Measurements from ENCODE around the gene SERPINA12.

Gene SERPINA12, protein sequence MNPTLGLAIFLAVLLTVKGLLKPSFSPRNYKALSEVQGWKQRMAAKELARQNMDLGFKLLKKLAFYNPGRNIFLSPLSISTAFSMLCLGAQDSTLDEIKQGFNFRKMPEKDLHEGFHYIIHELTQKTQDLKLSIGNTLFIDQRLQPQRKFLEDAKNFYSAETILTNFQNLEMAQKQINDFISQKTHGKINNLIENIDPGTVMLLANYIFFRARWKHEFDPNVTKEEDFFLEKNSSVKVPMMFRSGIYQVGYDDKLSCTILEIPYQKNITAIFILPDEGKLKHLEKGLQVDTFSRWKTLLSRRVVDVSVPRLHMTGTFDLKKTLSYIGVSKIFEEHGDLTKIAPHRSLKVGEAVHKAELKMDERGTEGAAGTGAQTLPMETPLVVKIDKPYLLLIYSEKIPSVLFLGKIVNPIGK

DNA sequence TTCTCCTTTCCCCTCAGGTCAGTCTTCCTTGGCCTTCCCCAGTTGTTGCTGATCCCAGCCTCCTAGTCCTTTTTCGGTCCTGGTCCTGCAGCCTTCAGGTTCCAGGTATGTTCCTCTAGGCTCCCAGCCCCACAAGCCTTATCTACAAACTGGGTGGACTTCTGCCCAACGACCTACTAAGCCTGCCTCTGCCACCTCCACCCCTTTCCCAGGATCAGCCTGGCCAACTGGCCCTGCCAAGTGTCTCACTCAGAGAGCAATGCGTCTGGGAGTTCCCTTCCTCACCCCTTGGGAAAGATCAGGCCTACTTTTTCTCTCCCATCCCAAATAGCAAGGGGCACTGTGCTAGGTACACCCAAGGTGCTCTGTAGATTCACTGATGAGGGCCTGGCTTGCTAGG is at the start of gene SERPINA12:
Gene SERPINA12, minus strand, starts transcription at position 114 of the 400 bp plus-strand sequence. CDS start 11,072 bp downstream, outside the sequence.
- H3K4me3 ChIP-seq (replicated peaks; ENCODE audit: low read depth, low read length) = no peak within 1 kb of the TSS
- no peak for DNase-seq (ENCODE audit: low read depth)
- TF ChIP-seq, protein P1, sequence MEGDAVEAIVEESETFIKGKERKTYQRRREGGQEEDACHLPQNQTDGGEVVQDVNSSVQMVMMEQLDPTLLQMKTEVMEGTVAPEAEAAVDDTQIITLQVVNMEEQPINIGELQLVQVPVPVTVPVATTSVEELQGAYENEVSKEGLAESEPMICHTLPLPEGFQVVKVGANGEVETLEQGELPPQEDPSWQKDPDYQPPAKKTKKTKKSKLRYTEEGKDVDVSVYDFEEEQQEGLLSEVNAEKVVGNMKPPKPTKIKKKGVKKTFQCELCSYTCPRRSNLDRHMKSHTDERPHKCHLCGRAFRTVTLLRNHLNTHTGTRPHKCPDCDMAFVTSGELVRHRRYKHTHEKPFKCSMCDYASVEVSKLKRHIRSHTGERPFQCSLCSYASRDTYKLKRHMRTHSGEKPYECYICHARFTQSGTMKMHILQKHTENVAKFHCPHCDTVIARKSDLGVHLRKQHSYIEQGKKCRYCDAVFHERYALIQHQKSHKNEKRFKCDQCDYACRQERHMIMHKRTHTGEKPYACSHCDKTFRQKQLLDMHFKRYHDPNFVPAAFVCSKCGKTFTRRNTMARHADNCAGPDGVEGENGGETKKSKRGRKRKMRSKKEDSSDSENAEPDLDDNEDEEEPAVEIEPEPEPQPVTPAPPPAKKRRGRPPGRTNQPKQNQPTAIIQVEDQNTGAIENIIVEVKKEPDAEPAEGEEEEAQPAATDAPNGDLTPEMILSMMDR (IDR thresholded peaks at IDR 0.05; ENCODE audit: low read length, missing control alignments) = no peak

DNA sequence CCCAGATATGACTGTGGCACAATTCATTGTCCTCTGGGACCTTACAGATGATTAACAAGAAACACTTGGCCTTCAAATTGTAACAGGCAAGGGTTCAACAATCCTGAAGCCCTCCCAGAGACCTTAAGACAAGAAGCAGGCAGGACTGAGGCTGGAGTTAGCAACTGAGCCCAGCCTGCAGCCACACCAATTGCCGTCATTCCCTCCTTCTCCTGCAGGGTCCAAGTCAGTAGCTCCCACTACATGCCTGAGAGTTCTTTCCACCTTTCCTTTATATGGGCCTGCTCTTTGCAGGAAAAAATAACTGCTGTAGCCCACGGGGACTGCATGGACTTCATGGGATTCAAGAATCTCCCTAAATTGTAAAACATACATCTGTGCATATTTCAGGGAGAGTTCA is 49.6 kb upstream of the SERPINA12 start:
- no peak overlapping the region for H3K4me3 ChIP-seq (replicated peaks; ENCODE audit: low read depth, low read length)
- DNase-seq (ENCODE audit: low read depth) = no peak
- TF ChIP-seq, protein P1 (IDR thresholded peaks at IDR 0.05; ENCODE audit: low read length, missing control alignments) = no peak

DNA sequence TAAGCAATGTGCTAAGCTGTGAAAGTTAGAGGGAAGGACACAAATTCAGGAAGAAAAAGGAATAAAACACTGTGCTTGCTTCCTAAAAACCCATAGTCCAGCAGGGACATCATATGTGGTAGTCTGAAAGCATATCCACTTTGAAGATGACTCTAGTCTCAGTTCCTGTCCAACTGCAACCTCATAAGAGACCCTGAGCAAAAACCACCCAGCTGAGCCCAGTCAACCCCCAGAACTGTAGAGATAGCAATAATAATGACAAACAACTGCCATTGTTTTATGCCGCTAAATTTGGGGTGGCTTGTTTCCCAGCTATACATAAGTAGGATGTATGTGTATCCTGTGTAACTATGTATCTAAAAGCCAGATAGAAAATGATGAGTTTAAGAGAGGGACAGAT is 48.1 kb upstream of the SERPINA12 start:
- TF ChIP-seq, protein P1 (IDR thresholded peaks at IDR 0.05; ENCODE audit: low read length, missing control alignments) = no peak
- DNase-seq (ENCODE audit: low read depth) = no peak

DNA sequence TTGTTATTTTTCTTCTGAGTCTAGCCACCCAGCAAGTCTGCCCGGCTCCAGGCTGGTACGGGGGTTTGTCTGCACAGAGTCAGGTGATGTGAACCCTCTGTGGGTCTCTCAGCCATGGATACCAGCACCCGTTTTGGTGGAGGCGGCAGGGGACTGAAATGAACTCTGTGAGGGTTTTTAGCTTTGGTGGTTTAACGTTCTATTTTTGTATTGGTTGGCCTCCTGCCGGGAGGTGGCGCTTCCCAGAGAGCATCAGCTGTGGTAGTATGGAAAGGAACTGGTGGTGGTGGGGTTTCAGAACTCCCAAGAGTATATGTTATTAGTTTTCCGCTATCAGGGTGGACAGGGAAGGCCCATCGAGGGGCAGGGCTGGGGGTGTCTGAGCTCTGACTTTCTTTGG is 46.7 kb upstream of the SERPINA12 start:
- H3K4me3 ChIP-seq (replicated peaks; ENCODE audit: low read depth, low read length) = no peak overlapping the region
- no peak for DNase-seq (ENCODE audit: low read depth)
- TF ChIP-seq, protein P1 (IDR thresholded peaks at IDR 0.05; ENCODE audit: low read length, missing control alignments) = no peak

More for the DNA sequence above, 48.1 kb upstream of the SERPINA12 start:
- no peak overlapping the region for H3K4me3 ChIP-seq (replicated peaks; ENCODE audit: low read depth, low read length)

DNA sequence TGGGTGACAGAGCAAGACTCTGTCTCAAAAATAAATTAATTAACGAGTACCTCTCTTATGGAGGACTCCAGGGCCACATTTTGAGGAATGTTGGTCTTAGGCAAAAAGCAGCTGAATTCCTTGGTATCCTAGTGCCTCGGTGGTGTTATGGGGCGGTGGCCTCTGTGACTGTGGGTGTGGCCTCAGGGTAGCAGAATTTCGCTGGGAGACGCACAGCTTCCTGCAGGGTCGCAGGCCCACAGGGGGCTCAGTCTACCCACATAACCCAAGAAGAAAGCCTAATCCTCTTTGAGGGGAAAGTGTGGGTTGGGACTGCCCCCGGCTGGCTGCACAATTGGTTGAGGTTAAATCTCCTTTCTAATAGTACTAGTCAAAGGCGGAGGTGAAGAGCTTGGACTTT is 40.8 kb upstream of the SERPINA12 start:
- no peak for DNase-seq (ENCODE audit: low read depth)
- TF ChIP-seq, protein P1 (IDR thresholded peaks at IDR 0.05; ENCODE audit: low read length, missing control alignments) = no peak
- no peak overlapping the region for H3K4me3 ChIP-seq (replicated peaks; ENCODE audit: low read depth, low read length)

DNA sequence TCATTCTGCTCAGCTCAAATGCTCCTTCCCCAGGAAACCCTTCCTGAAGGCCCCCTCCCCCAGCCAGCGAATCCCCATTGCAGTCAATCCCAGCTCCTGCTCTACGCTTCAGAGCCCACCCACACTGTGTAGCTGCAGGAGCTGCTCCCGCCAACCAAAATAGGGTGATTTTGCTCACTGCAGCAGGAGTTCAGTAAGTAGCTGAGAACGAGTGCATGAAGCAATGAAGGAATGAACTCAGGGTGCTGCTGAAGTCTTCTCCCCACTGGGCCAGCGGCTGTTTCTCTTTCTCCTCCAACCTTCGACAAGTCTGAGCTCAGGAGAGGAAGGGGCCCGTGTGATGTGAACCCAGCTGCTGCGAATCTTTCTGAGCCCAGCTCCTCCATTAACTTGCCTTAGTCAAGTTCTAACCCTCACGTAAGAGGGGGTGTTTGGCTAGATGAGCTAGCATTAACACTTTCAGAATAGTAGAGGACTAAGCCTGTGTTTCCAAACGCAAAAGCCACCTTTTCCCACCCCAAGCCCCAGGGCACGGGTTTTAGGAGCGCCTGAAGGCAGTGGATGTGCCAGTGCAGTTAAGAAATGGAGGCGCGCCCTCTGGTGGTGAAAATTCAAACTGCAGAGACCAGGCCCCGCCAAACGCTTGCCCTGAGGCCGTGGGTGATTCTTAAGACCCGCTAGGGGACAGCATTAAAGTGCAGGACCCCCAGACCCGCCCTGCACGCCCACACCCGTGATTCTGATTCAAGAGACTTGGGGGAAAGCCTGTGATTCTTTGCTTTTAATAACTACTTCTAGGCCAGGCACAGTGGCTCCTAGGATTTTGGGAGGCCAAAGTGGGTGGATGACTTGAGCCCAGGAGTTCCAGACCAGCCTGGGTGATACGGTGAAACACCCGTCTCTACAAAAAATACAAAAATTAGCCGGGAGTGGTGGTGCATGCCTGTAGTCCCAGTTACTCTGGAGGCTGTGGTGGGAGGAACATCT is 40.0 kb upstream of the SERPINA12 start:
- no peak overlapping the region for H3K4me3 ChIP-seq (replicated peaks; ENCODE audit: low read depth, low read length)
- DNase-seq (ENCODE audit: low read depth) = peak; percentile 70
- TF ChIP-seq, protein P1 (IDR thresholded peaks at IDR 0.05; ENCODE audit: low read length, missing control alignments) = peak; percentile 77
